Smooth muscle cell (in vitro differentiated cells): ENCODE measurements around the gene FAM114A1. TPM values are rescaled to one million over a fixed set of nuclear protein-coding genes. Genes with fewer than 3 reads are reported as not detected.

Source experiments
- DNase-seq: peaks from one replicate; lab custom pipeline; 2025; ENCODE audit not compliant: unreplicated experiment; lab: John Stamatoyannopoulos, UW
- H2AFZ ChIP-seq: fragments of 200-600 bp; sonication (generic); 2 replicates; pipeline ENCODE4 v1.6.0; 2016; ENCODE audit warnings: antibody characterized with exemption, low read depth, mild to moderate bottlenecking
- H3F3A ChIP-seq: fragments of 200-600 bp; sonication (generic); 2 replicates; pipeline ENCODE4 v1.6.0; 2017; ENCODE audit warnings: antibody characterized with exemption, low read depth
- H3K27ac ChIP-seq: fragments of 200-600 bp; sonication (generic); 2 replicates; pipeline ENCODE4 v1.5.1; 2016; ENCODE audit warnings: low read depth, mild to moderate bottlenecking
- H3K27me3 ChIP-seq: fragments of 200-600 bp; sonication (generic); 2 replicates; pipeline ENCODE4 v1.6.1; 2016; ENCODE audit warnings: low read depth, mild to moderate bottlenecking
- H3K36me3 ChIP-seq: fragments of 200-600 bp; sonication (generic); 2 replicates; pipeline ENCODE4 v1.5.1; 2016; ENCODE audit warnings: low read depth
- H3K4me1 ChIP-seq: fragments of 200-600 bp; sonication (generic); 2 replicates; pipeline ENCODE4 v1.5.1; 2016; ENCODE audit warnings: low read depth
- H3K4me2 ChIP-seq: fragments of 200-600 bp; sonication (generic); 2 replicates; pipeline ENCODE4 v1.6.0; 2016; ENCODE audit warnings: mild to moderate bottlenecking
- H3K4me3 ChIP-seq: fragments of 200-600 bp; sonication (generic); 2 replicates; pipeline ENCODE4 v1.5.1; 2016; ENCODE audit warnings: mild to moderate bottlenecking
- H3K79me2 ChIP-seq: fragments of 200-600 bp; sonication (generic); 2 replicates; pipeline ENCODE4 v1.6.0; 2016; ENCODE audit warnings: low read depth, mild to moderate bottlenecking
- H3K9ac ChIP-seq: fragments of 200-600 bp; sonication (generic); 2 replicates; pipeline ENCODE4 v1.6.0; 2016; ENCODE audit warnings: low read depth
- H3K9me3 ChIP-seq: fragments of 200-600 bp; sonication (generic); replicated peaks from 2 replicates; pipeline ENCODE4 v1.5.1; 2016; ENCODE audit warnings: low read depth
- H4K20me1 ChIP-seq: fragments of 200-600 bp; sonication (generic); 2 replicates; pipeline ENCODE4 v1.6.0; 2016; ENCODE audit warnings: low read depth
- WGBS: methylation state at CpG from one replicate; pipeline ENCODE4 v1.1.7; 2016; ENCODE audit warnings: low lambda C conversion rate; 5-methylcytosine and 5-hydroxymethylcytosine counted together
- polyA plus RNA-seq: library from polyadenylated mRNA; unstranded; fragments of >200 nt; fragmentation: Nextera tagmentation; extraction: Ambion mirVana; gene quantifications from 2 replicates; pipeline ENCODE4 v1.2.1, GENCODE V29; 2016
- total RNA-seq: library from RNA; depleted of rRNA; stranded (reverse); fragments of >200 nt; gene quantifications from 2 replicates; pipeline ENCODE4 v1.2.3, GENCODE V29; 2014
- TF ChIP-seq, protein P1 (sequence below): fragments of 200-600 bp; sonication (generic); IDR thresholded peaks from 2 replicates; pipeline ENCODE4 v1.5.1; 2017; ENCODE audit warnings: borderline replicate concordance, mild to moderate bottlenecking, antibody characterized with exemption; ENCODE audit not compliant: insufficient read depth, poor library complexity, severe bottlenecking

Gene FAM114A1
- total and polyA plus RNA-seq, 2 experiments from 2014 or later: 213 to 226 TPM

DNA sequence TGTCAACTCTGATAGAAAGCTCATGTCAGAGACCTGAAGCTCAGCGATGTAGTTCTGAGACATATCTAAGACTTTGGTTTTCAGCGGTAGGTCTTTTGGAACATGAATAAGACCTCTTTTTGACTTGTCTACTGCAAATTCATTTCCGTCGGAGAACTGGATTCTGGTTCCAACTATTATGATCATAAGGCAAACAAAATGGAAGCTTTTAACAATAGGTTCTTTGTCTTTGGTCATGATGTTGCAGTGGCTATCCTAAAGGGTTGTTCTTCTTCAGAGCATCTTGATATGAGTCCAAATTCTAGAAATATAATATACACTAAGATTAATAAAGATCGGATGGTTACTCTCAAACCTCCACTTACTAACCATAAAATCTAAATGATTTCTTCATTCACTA is 38.4 kb upstream of the FAM114A1 start:
- H3K9me3 ChIP-seq: no peaks in the 10 kb centered on the region
- 95% methylated on average over 5 of the region's 5 CpGs for WGBS
- H2AFZ ChIP-seq: no peak overlapping the region
- H3K27me3 ChIP-seq: no peaks in the 10 kb centered on the region
- H3K79me2 ChIP-seq: no peaks in the 10 kb centered on the region
- H3K4me1 ChIP-seq: no peaks in the 10 kb centered on the region
- no peak overlapping the region for H3K4me3 ChIP-seq
- H3K27ac ChIP-seq: no peak overlapping the region
- H3K4me2 ChIP-seq: no peak overlapping the region
- TF ChIP-seq, protein P1, sequence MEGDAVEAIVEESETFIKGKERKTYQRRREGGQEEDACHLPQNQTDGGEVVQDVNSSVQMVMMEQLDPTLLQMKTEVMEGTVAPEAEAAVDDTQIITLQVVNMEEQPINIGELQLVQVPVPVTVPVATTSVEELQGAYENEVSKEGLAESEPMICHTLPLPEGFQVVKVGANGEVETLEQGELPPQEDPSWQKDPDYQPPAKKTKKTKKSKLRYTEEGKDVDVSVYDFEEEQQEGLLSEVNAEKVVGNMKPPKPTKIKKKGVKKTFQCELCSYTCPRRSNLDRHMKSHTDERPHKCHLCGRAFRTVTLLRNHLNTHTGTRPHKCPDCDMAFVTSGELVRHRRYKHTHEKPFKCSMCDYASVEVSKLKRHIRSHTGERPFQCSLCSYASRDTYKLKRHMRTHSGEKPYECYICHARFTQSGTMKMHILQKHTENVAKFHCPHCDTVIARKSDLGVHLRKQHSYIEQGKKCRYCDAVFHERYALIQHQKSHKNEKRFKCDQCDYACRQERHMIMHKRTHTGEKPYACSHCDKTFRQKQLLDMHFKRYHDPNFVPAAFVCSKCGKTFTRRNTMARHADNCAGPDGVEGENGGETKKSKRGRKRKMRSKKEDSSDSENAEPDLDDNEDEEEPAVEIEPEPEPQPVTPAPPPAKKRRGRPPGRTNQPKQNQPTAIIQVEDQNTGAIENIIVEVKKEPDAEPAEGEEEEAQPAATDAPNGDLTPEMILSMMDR: no peak
- no peaks in the 10 kb centered on the region for H4K20me1 ChIP-seq
- H3K9ac ChIP-seq: no peak overlapping the region
- no peak for DNase-seq
- H3F3A ChIP-seq: no peaks in the 10 kb centered on the region
- no peaks in the 10 kb centered on the region for H3K36me3 ChIP-seq

DNA sequence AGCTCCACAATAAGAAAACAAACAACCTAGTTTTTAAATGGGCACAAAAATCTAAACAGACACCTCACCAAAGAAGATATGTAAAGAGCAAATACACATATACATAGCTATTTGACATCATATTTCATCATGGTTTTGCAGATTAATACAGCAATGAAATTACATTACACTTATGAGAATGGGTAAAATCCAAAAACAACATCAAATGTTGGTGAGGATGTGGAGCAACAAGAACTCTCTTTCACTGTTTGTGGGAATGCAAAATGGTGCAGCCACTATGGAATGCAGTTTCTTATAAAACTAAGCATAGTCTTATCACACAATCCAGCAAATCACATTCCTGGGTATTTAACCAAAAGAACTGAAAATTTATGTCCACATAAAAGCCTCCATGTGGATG is 36.0 kb upstream of the FAM114A1 start:
- DNase-seq: no peak
- H3K9me3 ChIP-seq: no peaks in the 10 kb centered on the region
- no peaks in the 10 kb centered on the region for H3K27me3 ChIP-seq
- H4K20me1 ChIP-seq: no peaks in the 10 kb centered on the region
- H3K4me3 ChIP-seq: no peak overlapping the region
- H3F3A ChIP-seq: no peaks in the 10 kb centered on the region
- H3K79me2 ChIP-seq: no peaks in the 10 kb centered on the region
- no peaks in the 10 kb centered on the region for H3K4me1 ChIP-seq
- H3K36me3 ChIP-seq: no peaks in the 10 kb centered on the region
- H3K9ac ChIP-seq: no peak overlapping the region
- no peak overlapping the region for H3K27ac ChIP-seq
- no peak overlapping the region for H2AFZ ChIP-seq
- TF ChIP-seq, protein P1: no peak
- no peak overlapping the region for H3K4me2 ChIP-seq

DNA sequence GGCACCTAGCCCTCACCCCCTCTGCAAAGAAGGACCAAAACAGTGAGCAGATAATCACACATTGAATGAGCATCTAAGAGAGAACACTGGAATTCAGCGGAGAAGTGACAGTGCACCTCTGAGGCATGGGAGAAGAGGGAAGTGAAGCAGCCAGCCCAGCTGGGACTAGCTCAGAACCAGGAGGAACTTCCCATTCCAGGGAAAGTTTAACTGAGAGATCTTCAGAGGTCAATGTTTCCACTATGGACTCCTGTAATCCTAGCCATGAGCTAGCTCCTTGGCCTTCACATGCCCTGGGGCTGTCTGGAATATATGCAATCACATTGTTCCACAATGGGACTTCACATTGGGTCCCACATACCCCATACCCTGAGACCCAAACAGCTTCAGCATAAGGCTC is 35.4 kb upstream of the FAM114A1 start:
- WGBS: 88% methylated on average over 1 of the region's 1 CpG
- Histone ChIP-seq H2AFZ (no peak overlapping the region), H3K4me1 (no peaks in the 10 kb centered on the region), H3K27me3 (no peaks in the 10 kb centered on the region), H3K79me2 (no peaks in the 10 kb centered on the region), H3F3A (no peaks in the 10 kb centered on the region), H3K36me3 (no peaks in the 10 kb centered on the region), H3K9me3 (no peaks in the 10 kb centered on the region), H3K27ac (no peak overlapping the region), H3K4me3 (no peak overlapping the region), H3K9ac (no peak overlapping the region), H4K20me1 (no peaks in the 10 kb centered on the region), H3K4me2 (no peak overlapping the region)
- TF ChIP-seq, protein P1: no peak
- no peak for DNase-seq

DNA sequence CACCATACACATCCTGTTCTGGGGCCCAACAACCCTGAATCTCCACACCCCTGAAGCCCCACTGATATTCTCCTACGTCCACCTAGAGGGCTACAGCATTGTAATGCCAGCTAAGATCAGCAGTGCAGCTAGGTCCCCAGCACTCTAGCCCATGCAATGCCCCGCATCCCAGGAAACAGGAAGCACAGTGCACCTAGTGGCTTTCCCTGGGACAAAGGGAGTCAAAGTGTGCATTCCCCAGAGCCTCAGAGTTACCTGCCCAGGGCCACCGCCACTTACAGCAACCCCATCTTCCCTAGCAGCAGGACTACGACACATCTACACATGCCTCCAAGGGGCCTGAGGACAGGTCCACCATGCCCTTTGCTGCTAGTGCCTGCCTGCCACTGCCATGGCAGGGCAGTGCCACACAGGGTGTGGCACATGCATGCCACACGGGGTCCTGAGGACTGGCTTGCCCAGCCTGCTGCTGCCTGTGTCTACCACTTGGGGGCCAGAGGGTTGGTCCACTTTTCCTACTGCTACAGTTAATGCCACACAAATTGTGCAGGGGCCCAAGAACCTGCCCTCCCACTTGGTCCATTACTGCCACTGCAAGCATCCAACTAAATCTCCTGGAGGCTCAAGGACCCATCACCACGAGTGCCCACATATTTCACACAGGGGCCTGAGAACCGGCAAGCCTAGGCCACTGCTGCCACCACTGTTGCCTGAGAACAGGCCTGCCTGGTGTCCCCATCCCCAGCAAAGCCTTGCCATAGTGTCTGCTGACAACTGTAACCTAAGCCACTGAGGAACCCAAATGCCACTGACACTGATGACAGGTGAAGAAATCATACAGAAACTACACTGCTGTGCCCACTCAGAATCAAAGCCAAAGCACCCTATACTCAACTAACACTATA is 34.7 kb upstream of the FAM114A1 start:
- H3K9ac ChIP-seq: no peak overlapping the region
- H3K4me3 ChIP-seq: no peak overlapping the region
- no peaks in the 10 kb centered on the region for H3F3A ChIP-seq
- 84% methylated on average over 7 of the region's 7 CpGs for WGBS
- no peaks in the 10 kb centered on the region for H3K79me2 ChIP-seq
- H3K9me3 ChIP-seq: no peaks in the 10 kb centered on the region
- no peaks in the 10 kb centered on the region for H3K4me1 ChIP-seq
- no peaks in the 10 kb centered on the region for H3K36me3 ChIP-seq
- no peak overlapping the region for H3K4me2 ChIP-seq
- TF ChIP-seq, protein P1: no peak
- no peak for DNase-seq
- no peak overlapping the region for H2AFZ ChIP-seq
- no peak overlapping the region for H3K27ac ChIP-seq
- H4K20me1 ChIP-seq: no peaks in the 10 kb centered on the region
- H3K27me3 ChIP-seq: no peaks in the 10 kb centered on the region
